ENCODE results near the gene MON2.
"Not testable (repeated sequence)": the region's sequence is repeated elsewhere in the genome, so short reads cannot be mapped to it uniquely, and the experiment has no call there.

The MON2 gene

DNA sequence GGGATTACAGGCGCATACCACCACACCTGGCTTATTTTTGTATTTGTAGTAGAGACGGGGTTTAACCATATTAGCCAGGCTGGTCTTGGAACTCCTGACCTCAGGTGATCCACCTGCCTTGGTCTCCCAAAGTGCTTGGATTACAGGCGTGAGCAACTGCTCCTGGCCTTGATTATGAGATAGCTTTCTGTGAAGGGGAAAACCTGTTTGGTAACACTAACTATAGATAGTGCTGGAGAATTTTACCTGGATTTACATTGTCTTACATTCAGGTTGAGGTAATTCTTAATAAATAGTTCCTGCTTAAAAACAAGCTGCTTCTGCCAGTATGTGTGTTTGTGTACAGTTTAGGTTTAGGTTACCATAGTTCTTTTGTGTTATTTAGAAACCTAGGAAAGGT, 77.1 kb downstream of the MON2 start:
- no peak for DNase-seq (ENCODE audit: low read depth)

DNA sequence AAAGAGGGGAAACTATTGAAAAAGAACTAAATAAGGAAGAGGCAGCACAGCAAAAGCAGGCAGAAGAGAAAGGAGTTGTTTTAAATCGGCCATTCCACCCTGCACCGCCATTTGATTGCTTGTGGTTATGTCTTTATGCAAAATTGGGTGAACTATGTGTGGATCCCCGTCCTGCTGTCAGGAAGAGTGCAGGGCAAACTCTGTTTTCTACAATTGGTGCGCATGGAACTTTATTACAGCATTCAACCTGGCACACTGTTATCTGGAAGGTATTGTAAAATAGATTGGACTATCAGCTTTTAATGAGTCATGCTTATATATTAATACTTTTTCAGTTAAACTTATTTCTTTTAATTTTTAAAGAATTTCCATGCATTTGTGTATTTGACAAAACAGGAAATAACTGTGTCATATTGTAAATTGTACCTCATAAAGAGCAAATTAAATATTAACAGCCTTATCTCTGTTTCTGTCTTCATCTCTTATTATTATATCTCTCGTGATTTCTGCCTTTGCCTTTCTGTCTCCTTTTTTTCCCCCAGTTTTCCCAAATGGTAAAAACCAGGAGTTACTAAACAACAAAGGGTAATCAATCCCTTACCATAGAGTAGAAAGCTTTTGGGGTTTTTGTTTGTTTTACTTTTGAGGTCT, 86.4 kb downstream of the MON2 start:
- DNase-seq (ENCODE audit: low read depth) = no peak

DNA sequence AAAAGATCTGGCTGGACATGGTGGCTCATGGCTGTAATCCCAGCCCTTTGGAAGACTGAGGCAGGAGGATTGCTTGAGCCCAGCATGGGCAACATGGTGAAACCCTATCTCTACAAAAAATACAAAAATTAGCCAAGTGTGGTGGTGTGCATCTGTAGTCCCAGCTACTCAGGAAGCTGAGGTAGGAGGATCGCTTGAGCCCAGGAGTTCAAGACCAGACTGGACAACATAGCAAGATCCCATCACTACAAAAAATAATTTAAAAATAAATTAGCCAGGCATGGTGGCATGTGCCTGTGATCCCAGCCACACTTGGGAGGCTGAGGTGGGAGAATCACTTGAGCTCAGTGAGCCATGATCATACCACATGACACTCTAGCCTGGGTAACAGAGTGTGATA, 92.7 kb downstream of the MON2 start:
- not testable (repeated sequence) for DNase-seq (ENCODE audit: low read depth)

DNA sequence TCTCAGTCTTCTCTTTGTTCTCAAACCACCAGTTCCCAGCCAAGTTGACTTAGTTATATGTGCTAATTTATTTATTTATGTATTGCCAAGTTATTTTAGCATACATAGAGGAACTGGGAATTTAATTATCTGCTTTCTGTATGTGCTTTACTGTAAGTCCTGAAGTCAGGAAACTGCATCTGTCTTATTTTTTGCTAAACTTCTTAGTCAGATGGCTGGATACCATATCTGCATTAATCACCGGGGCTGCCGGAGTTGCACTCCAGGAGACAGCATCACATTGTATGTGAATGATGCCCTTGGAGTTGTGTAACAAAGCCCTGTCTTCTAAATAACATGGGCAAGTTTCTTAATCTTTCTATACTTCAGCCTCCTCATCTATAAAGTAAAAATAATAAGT, 96.2 kb downstream of the MON2 start:
- DNase-seq (ENCODE audit: low read depth) = no peak

DNA sequence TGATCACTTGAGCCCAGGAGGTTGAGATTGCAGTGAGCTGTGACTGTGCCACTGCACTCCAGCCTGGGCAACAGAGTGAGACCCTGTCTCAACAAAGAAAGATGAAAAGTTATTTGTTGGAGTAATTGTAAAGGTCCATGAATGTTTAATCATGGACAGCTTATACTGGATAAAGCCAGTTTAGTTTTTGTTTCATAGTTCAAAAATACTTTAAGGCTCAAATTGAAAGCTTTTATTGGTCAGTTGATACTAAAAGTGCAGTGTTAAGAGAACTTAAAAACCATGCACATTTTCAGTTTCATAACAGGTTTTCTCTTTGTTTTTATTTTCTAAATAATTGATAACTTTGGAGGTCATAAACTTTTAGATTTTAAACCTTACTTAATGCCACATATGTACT, 108.4 kb downstream of the MON2 start:
- DNase-seq (ENCODE audit: low read depth) = no peak

DNA sequence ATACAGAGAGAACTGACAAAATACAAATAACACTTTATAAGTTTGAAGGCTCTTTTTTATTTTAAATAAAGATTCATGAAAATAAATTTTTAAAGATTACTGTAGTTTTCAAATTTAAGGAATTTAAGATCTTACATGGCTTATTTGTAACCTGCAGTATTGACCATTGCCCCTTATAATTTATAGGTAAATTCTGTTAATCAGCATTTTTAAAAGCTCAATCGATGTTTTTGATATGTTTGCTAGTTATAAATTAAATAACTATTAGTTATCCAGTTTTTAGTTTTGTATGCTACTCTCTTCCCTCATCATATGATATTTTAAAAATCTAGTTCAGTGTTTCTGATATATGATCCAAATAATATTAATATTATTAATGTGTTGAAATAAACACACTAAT, 109.9 kb downstream of the MON2 start:
- no peak for DNase-seq (ENCODE audit: low read depth)

DNA sequence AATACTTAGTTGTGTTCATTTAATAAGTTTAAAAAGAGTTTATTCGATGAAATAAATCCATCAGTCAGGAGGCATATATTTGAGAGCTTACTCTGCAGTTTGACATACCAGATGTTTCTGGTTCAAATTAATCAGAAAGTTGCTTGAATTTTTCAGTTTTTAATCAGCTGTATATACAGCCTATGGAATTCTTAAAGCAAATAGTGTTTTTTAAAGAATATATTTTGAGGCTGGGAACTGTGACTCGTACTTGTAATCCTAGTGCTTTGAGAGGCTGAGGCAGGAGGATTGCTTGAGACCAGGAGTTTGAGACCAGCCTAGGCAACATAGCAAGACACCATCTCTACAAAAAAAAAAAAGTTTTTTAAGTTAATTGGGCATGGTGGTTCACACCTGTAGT, 112.1 kb downstream of the MON2 start:
- DNase-seq (ENCODE audit: low read depth) = no peak

DNA sequence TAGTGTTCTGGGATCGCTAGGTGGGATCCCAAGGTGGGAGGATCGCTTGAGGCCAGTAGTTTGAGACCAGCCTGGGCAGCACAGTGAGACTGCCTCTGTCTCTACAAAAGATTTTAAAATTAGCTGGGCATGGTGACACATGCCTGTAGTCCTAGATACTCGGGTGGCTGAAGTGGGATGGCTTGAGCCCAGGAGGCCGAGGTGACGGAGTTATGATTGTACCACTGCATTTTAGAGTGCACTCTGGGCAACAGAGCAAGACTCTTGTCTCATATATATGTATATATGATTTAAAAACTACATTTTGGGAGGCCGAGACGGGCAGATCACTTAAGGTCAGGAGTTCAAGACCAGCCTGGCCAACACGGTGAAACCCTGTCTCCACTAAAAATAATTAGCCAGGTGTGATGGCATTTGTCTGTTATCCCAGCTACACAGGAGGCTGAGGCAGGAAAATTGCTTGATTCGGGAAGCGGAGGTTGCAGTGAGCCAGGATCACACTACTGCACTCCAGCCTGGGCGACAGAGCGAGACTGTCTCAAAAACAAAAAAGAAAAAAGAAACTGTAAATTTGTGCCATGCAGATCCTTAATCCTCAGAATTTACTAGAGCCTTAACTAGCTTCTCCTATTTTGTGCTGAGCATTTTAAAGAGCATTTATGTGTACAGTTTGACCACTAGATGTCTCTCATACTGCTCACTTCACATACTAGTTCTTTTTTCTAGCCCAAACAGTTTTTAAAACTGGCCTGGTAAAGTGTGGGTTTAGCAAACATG, 114.8 kb downstream of the MON2 start:
- DNase-seq (ENCODE audit: low read depth) = no peak

DNA sequence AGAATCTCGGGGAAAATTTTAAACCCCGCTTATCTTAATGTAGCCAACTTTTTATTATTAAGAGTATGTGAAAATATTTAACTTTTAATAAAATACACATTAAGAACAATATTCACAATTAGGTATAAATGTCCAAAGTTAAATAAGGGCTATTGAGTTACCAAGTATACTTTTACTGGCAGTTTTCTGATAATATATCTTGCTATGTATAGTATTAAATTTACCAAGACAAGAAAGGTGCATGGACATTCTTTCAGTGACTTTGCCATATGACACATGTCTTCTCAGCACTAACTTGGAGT, 115.4 kb downstream of the MON2 start:
- no peak for DNase-seq (ENCODE audit: low read depth)

DNA sequence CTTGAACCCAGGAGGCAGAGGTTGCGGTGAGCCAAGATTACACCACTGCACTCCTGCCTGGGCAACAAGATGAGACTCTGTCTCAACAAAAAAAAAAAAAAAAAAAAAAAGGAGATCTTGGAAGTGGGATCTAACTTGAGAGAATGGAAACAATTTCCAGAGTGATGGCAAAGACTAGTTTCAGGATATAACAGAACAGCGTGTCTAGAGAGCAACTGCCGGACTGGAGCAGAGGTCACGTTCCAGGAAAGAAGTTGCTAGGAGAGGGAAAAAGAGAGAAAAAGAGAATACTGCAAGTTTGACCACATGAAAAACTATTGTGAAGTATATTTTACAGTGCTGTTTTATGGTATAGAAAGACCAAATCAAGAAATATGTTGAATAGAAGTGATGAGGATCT, 118.0 kb downstream of the MON2 start:
- DNase-seq (ENCODE audit: low read depth) = no peak

DNA sequence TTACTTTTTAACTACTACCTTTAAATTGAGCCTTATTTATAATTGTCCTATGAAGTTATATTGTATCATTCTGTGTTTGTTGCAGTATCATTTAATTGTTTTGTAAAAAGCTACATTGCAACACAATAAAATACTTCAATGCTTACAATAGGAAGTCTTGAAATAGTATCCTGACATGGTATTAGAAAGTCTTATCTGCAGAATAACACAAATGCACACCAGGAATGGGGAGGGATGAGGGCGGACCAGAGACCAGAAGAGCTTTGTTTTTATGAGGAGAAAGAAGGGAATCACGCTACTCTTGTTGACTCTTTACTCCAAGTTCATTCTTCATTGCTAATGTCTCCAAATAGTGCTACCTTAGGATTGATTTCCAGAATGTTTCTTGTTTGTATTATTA, 120.2 kb downstream of the MON2 start:
- DNase-seq (ENCODE audit: low read depth) = no peak

DNA sequence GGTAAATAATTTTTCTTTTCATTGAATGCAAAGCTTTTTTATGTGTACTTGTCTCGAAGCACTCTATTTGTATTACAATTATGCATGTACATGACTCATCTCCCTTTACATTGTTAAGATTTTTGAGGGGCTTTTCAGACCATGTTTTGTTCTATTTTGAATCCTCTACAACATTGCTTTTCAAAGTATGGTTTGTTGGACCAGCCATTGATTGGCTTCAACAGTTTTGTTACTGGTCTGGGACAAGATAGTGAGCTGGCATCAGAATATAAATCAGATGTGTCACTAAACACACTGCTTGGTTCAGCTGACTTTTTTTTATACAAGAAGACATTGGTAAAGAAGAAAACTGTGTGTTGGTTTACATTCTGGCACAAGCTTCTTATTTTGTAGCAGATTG, 122.3 kb downstream of the MON2 start:
- no peak for DNase-seq (ENCODE audit: low read depth)

DNA sequence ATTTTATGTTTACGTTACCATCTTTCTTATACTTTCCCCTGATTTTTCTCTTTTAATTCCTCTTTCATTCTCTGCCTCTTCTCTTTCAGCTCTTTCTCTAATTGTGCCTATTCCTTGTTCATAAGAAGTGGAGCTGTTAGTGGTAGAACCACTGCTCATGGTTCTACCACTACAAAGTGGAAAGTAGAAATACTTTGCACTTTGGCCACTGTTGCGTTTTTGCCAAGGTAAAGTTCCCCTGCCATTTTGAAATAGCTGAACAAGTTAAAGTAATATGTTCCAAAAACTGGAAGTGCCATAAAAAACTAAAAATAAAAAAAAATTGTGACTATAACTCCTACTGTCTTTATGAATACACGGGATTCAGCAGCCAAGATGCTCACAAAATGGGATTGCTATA, 130.6 kb downstream of the MON2 start:
- no peak for DNase-seq (ENCODE audit: low read depth)

DNA sequence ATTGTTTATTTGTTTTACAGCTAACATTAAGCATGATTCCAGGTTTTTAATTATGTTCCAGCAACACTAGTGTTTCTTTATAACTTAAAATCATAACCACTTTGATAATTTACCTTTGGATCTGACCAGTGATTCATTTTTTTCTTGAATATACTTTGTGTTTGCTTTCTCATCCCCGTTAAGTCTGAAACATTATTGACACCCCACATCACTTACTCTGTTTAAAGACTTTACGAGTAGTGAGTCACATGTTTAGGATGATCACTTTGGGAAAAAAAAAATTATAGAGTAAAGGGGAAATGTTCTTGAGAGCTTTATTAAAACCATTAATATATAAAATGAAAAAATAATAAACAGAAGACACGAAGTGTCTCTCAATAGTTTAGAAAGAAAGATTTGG, 132.2 kb downstream of the MON2 start:
- no peak for DNase-seq (ENCODE audit: low read depth)

DNA sequence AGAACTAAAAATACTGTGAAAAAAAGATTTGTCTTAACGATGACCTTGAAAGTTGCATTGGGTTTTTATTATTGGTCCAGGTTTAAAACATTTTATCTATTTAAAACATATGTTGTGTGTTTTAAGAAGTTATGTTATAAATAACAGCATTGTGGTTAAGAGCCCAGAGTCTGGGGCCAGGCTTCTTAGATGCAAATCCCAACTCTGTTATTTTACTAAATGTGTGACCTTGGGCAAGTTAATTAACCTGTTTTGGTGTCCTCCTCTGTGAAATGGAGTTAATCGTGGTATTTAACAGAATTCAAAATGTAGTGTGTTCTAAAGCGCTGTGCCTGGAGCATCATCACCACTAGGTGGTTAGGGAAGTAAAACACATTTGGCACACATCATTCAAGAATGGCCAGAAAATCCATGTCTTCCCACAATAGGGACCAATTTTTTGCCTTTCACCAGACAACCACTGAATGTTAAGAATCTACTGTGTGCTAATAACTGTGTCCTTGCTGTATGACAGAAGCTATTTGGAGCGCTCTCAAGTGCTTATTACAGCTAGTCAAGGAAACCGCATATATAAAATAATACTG, 133.3 kb downstream of the MON2 start:
- DNase-seq (ENCODE audit: low read depth) = no peak

DNA sequence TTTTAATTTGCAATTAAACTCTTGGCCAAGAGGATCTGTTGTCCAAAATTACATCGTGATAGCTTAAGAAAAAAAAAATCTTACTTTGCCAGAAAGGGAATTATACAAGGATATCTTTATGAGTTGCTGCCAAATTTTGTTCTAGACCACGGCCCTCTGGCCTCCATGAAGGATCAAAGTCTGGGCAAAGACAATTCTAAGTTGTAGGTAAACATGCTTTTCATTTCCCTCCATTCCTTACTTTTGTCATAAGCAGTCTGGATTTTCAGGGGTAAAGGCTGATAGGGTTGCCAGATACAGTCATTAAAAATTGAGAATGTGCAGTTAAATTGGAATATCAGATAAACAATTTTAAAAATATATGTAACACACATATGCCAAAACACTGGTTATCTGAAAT, 135.1 kb downstream of the MON2 start:
- no peak for DNase-seq (ENCODE audit: low read depth)

DNA sequence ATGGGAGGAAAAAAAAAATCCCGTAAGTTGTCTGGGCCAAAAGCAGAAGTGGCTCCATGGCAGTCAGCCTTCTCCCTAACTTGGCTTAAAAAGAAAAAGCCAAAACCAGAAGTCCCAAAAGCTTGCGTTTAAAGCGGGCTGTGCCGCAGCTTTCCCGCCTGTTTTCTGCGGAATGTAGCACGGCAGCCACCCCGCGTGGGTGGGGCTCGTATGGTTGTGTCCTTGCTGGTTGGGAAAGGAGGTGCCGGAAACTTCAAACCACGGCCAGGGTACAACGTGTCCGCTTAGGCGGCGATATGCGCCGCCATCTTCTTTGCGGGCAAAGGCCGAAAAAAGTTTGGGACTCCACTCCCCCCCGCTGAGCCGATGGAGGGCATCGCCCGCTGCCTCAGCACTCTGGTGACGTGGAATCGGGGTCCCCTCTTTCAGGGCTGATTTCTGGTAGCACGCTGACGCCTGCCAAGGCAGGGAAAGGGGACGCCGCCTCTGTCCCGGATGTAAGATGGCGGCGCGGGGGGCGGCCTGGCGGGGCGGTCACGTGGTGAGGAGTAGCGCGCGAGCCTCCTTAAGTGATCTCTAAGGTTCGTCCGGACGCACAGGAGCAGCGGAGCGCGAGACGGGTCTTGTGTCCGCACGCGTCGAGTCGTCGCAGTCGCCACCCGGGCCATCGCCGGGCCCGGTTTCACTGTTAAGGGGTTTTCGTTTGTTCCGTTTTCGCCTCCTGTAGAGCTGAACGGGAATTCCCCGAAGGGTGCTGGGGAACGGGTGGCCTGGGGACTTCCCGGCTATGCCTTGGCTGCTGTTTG, 135.8 kb downstream of the MON2 start:
- peak; percentile 80 for DNase-seq (ENCODE audit: low read depth)

DNA sequence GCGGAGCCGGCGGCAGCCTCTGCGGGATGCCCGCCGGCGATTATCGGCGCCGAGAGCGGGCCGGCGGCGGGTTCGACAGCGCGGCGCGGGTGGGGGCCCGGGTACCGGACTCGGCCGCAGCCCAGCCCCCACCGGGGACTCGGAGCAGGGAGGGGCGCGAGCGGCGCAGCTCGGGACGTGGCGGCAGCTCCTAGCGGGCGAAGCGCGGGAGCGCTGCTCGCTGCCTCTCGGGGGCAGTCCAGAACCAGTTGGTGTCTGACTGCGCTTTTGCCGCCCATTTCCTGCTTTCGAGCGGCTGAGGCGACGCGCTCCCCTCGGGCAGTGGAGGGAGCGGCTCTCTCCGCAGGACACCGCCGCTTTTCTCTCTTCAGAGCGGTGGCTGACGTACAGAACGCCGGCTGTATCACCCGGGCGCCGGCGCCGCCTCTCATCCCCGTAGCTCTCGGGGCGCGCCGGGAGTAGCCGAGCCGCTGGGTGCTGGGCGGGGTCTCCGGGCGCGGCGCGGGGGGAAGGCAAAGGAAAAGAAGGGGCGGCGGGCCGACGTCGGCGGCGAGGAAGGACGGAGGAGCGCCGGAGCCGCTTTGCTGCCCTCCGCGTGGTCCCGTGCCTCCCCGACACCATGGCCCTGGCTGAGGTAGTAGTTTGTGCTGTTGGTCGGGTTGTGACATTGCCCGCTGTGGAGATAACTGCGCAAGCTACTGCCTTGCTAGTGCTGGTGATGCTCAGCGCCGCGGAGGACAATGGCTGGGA, 136.6 kb downstream of the MON2 start:
- peak; percentile 67 for DNase-seq (ENCODE audit: low read depth)

DNA sequence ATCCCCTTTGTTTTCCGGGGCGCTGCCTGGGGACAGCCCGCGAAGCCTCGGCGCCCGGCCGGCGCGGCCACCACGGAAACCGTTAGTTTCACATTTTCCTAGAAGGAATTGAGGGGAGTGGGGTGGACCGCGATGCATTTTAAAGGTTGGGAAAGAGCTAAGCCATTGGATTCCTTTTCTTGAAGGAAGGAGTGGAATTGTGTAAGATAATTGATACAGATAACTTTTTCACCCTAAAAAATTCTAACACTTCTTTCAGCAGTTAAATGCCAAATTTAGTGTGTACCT, 137.1 kb downstream of the MON2 start:
- no peak for DNase-seq (ENCODE audit: low read depth)

DNA sequence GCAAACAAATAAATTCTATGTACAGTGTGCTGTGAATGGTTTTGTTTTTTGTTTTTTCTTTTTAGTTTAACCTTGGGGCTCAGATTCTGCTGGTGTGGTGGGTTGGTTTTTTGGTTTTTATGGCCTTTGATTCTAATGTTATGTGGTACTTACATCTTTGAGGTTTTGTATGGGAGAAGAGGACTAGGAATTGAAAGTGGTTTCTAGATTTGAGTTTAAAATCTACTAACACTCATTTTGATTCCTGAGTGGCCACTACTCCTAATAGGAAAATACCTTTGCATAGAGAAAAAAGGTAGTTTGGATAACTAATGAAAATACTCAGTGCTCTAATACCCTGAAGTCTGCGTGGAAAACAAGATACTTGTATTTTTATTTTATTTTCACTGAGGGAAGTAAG, 137.7 kb downstream of the MON2 start:
- no peak for DNase-seq (ENCODE audit: low read depth)

DNA sequence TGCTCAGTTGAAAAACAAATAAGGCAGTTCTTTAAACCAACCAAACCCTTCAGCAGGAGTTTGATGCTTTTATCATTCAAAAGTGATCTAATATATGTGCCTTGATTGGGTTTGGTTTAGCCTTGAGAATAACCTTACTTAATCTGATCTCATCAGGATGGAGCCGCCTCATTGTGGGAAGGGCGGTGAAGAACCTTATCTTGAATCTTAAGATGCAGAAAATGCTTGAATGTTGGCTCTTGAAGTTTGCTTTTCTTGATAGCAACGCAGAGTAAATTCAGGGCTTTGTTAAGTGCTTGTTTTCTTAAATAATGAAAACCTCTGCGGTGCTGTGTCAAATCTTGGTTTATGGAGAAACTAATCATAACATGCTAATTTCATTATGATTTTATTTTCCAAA, 138.2 kb downstream of the MON2 start:
- DNase-seq (ENCODE audit: low read depth) = no peak

DNA sequence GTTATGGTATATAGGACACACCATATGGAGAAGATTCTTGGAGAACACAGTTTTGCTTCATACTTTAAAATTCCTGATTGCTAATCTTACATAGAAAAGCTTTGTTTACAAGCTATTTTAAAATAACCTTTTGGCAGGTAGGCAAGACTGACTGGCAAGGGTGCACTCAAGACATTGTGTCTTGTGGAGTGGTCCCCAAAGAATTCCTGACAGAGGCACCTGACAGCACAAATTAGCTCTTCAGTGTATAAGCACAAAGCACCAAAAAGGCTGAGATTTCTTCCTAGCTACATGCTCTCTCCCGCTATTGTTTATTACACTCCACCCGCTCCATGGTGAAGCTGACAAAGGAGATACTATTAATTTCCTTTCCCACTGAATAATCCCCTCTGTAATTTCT, 139.4 kb downstream of the MON2 start:
- DNase-seq (ENCODE audit: low read depth) = no peak

DNA sequence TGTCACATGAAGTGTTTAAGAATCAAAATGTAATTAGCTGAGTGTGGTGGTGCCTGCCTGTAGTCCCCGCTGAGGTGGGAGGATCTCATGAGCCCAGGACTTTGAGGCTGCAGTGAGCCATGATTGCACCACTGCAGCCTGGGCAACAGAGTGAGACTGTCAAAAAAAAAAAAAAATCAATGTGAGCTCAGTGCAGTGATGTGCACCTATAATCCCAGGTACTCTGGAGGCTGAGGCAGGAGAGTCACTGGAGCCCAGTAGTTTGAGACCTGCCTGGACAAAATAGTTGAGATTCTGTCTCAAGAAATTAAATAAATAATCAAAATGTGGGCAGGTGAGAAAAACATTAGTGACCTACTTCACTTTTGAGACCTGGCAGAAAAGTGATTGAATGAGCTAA, 140.0 kb downstream of the MON2 start:
- no peak for DNase-seq (ENCODE audit: low read depth)

Data from activated T-cell treated with anti-CD3 and anti-CD28 coated beads for 24 hours (primary cell).